CD4-positive, alpha-beta T cell treated with Interleukin-12 subunit alpha and Interleukin-12 subunit beta, for 1 hour (primary cell): ENCODE data around the gene OTUB1.
"Not testable (repeated sequence)": the region's sequence is repeated elsewhere in the genome, so short reads cannot be mapped to it uniquely, and the experiment has no call there.

Experiments
- DNase-seq: peaks from one replicate; pipeline ENCODE4 v3.0.0-alpha.2; 2020

OTUB1 gene

DNA sequence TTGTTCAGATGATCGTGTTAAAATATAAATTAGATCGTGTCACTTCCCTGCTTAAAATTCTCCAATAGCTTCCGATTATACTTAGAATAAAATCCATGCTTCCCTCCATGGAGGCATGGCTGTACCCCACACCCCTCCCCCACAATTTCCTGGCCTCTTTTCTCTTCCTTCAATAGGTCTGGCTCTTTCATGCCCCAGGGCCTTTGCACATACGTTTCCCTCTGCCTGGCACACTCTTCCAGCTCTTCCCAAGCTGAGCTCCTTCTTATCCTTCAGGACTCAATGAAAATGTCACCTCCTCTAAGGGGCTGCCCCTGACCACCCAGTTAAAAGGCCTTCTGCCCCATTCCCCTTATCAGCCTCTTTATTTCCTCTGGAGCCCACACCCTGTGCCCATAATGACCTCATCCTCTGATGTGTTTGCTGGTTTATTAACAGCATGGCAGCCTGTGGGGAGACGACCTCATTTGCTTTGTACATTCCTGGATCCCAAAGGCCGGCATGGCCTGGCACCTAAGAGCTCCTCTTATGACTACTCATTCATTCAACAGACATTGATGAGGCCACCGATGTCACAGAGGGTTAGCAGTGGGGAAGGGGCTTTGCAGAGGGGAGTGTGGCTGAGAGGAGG lies 40.5 kb downstream of the OTUB1 start:
- DNase-seq: no peak

GRCh38 chr11:64027651-64028397 lies 41.6 kb downstream of the OTUB1 start:
- DNase-seq: no peak

- DNase-seq: no peak
Measured at GRCh38 chr11:64028398-64029115, 42.3 kb downstream of the OTUB1 start.

DNA sequence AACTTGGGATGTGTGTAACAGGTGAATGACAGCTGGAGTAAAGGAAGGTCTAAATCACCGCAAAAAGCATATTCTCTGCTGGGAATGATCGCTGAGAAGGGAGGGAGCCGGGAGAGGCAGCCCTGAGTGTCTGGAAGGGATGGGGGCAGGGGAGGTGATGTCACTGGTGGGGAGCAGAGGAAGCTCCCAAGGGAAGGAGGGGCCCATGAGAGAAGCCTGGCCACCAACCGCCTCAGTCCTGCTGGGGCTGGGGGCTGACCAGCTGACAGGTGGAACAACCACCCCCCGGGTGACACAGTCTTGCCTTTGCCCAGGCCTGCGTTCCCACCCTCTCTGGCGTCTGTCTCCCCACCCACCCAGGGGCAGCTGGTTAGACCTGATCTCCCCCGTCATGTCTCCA lies 43.5 kb downstream of the OTUB1 start:
- no peak for DNase-seq

DNA sequence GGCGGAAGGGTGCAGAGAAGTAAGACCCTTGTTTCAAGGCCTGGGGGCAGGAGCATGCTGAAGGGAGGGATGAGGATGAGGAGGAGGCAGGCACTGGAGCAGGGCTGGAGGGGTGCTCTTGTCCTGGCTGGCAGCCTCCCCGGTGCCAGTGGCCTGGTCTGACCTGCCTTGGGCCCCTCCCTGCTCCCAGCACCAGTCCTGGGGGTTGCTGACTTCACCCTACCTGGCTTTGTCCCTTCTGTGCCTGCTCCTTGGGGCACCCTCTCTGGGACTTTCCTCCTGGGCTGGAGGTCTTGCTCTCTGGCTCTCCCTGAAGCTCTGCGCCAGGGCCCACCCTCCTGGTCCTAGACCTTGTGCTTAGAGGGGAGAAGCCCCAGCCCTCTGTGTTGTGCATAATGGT lies 44.8 kb downstream of the OTUB1 start:
- DNase-seq: no peak

- no peak for DNase-seq
Measured at GRCh38 chr11:64032050-64032449, 45.8 kb downstream of the OTUB1 start.

DNA sequence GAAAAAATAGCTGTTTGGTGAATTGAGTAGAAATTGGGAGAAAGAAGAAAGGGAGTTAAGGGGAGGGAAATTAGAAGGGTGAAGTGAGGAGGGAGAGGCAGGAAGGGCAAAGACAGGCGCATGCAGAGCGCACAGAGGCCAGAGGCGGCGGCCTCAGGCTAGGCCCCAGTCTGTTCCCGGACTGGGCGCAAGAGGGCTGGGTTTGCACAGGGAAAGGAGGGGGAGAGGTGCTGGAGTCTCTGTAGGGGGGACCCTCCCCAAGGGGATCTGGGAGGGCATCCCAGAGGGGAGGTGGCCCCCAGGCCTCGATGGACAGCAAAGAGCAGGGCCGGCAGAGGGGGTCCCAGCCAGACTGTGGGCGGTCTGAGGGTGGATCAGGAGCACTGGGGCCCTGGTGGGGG lies 48.2 kb downstream of the OTUB1 start:
- DNase-seq: no peak

GRCh38 chr11:64035081-64035524 lies 48.9 kb downstream of the OTUB1 start:
- no peak for DNase-seq

DNA sequence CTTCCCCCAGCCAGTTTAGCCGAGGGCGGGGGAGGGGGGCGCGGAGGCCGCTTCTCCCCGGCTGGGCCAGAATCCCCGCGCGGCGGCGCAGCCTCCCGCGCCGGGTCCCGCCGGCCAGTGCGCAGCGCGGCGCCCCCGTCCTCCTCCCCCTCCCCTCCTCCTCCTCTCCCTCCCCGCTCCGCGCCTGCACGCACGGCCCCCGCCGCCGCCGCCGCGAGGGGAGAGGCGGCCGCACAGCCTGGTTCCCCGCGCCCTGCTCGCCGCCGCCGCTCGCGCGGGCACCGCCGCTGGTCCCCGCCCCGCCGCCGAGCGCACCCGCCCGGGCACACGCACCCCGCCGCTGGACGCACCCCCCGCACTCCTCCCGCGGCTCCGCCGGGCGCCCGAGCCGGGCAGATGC lies 49.3 kb downstream of the OTUB1 start, which contains the start of gene FLRT1:
Gene FLRT1, plus strand, starts transcription at position 356 of the 400 bp plus-strand sequence. CDS start 80,337 bp downstream, outside the sequence.
- DNase-seq: no peak

DNA sequence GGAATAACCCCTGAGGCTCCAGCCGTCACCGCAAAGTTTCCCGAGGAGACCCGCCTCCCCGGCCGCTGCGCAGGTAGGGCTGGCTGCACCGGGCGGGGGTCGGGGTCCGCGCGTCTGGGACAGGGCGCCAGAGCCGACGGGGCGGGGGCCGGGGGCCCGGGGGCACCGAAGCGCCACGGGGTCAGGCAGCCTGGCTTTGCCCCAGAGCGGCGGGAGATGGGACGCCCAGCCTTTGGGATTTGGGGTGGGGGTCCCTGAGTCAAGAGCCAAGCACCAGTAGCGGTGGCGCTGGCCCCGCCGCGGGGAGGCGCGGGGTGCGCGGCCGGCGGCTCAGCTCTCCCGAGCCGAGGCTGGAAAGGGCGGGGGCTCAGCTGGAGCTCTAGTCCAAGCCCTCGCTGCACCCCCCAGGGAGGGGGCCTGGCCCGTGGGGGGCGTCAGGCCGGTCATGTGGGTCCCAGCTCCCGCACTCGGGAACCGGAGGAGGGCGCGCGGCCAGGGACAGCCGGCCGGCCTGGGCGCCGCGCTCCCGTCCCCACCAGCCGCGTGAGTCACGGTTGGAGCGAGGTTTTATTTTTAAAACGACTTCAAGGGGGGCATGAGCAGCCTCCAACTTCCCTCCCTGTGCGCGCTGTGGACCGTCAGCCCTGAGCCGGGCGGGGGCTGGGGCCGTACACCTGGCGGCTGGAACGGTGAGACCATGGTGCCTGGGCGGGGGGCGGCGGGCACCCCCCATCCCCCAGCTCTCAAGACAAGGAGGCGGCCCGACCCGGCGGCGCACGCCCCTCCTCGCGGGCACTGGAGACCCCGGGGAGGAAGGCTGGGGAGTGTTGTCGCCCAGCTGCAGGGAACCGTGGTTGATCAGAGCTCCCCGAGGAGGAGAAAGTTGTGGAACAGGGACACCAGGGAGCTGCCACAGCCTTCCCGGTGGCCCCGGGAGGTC lies 50.1 kb downstream of the OTUB1 start:
- DNase-seq: no peak

DNA sequence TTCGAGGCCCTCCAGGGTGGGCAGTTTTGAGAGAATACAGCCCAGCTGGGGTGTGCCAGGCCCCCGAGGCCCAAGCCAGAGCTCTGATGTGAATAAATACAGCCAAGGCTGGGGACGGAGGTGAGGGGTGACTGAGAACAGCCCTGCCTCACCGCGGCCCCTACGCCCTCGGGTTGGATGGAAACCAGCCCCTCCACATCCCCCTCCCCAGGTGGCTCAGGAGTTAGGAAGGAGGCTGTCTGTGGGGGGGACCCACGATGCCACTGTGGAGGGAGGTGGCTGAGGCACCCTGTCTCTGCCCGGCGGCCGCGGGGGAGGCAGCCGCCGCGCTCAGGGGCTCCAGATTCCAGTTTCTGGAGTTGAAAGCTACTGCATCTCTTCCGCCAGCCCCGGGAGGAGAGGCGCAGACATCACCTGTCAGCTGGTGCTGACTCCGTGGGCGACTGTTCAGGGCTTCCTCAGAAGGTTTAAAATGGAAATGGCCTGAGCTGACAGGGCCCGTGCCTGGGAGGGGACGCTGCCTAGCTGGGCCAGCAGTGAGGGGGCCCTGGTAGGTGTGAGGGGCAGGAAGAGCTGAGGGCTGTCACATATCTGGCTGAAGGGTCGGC lies 50.9 kb downstream of the OTUB1 start:
- DNase-seq: no peak

DNA sequence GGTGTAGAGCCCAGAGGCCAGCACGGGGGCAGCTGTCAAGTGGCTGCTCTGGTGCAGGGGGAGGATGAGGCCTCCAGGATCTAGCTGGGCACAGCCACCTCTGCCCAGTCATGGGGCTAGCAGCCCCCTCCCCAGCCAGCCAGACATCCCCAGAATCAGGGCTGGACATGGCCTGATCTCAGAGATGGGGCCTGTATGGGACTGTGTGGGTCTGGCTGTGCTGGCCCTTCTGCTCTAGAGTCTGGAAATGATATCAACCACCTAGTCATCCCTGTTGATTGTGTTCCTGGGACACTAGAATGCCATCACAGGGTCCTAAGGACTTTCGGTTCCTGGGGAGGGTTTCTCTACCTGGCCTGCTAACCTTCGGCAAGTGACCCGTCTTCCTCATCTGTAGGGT lies 52.3 kb downstream of the OTUB1 start:
- DNase-seq: no peak

DNA sequence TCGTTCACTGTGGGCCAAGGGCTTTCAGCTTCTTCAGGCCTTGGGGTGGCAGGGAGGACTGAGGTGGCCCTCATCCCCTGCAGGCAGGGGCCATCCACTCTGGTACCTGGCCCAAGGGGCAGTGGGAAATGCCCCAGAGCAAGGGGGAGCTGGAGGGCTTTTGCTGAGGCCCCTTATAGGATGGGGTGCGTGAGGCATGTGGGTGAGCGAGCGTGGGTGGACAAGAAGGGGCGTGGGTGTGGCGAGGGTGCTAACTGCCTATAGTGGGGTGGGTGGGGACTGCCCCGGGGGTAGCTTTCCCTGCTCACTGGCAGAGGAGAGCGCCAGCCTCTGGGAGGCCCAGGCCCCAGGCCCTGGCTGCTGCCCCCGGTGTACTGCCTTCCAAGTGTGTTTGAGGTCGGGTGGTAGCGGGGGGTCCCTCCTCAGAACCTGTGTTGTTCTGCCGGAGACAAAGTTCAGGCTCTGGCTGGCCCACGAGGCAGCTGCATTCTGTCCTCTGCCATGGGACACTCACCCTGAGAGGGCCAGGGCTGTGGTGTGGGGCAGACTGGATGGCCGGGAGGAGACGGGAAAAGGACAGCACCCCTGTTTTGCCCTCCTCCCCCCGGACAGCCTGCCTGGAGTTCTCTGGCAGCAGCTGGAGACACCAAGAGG lies 52.9 kb downstream of the OTUB1 start:
- no peak for DNase-seq

DNA sequence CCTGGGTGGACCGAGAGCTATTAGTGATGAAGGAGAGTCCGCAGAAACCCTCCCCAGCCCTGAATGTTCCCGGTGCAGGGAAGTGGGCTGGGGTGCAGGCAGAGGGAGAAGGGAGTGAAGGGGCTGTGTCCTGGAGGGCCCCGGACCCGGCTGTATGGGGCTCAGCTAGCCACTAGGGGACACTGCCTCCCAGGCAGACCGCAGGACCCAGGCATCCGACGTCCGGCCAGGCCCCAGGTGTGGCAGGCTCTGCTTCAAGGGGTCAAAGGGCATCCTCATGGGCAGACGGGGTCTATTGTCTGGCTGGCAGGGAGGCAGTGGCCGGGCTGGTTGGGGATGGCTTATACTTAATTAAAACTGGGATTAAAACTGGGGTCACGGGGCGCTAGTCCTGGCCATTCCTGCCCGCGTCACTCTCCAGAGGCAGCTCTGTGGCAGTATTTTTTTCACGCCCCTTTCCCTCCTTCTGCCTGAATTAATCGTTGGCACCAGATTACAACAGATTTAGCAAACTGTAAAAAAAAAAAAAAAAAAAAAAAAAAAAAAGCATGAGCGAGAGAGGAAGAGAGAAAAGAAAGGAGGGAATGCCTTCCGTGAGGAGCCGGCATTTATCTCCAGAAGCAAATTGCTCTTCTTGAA lies 54.6 kb downstream of the OTUB1 start:
- DNase-seq: no peak

DNA sequence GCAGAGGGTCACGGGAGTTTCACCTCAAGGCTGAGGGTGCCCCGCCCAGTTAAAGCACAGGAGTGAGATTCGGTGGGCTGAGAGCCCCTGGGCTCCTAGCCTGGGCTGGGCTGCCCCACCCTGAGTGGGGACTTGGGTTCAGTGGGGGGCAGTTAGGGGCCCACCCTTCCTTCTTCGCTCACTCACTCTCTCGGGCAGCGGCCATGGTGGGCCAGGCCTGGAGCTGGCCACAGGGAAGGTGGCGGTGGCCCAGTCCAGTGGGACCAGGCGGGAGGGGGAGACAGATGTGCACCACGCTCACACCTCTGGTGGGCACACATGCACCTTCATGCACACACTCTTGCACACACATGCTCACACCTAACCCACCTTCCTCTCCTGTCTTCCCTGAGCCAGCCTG lies 55.6 kb downstream of the OTUB1 start:
- no peak for DNase-seq

DNA sequence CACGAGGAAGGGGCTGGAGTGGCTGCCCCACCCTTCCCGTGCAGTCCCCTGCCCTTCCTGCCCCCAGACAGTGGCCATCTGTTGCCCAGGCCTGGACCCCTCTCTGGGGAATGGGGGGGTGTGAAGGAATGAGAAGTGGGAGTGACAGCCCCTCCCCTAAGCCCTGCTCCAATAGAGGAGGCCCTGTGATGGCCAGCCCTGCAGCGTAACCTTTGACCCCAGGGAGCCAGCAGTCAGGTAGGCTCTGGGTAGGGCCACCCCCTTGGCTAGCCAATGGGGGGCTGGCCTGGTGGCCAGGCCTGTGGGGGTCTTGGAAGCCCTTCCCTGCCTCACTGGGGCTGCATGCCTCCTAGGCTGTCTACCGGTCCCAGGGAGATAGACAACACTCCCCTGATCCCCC lies 56.1 kb downstream of the OTUB1 start:
- no peak for DNase-seq

DNA sequence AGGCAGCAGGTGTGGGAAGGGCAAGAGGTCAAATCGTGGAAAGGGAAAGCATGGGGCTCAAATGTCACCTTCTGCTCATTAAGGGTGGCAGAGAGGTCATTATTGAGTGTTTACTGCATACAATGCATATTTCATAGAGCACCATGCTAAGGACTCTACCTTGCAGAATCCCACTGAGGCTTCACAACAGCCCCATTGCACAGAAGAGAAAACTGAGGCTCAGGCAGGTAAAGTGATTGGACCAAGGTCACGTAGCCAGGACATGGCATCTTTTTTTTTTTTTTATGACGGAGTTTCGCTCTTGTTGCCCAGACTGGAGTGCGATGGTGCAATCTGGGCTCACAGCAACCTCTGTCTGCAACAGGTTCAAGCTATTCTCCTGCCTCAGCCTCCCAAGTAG lies 57.3 kb downstream of the OTUB1 start:
- no peak for DNase-seq

GRCh38 chr11:64044730-64045393 lies 58.6 kb downstream of the OTUB1 start:
- no peak for DNase-seq

DNA sequence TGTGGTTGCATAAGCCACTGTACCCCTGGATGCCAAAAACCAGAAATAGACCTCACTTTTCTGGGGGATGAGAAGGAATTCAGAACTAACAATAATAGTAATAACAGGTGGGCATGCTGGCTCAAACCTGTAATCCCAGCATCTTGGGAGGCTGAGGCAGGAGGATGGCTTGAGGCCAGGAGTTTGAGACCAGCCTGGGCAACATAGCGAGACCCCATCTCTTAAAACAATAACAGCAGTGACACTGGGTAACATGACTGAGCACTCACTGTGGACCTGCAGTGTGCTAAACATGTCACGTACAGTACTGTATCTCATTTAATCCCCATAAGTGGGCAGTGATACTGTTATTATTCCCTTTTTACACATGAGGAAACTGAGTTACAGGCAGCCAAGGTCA lies 59.5 kb downstream of the OTUB1 start:
- DNase-seq: no peak

DNA sequence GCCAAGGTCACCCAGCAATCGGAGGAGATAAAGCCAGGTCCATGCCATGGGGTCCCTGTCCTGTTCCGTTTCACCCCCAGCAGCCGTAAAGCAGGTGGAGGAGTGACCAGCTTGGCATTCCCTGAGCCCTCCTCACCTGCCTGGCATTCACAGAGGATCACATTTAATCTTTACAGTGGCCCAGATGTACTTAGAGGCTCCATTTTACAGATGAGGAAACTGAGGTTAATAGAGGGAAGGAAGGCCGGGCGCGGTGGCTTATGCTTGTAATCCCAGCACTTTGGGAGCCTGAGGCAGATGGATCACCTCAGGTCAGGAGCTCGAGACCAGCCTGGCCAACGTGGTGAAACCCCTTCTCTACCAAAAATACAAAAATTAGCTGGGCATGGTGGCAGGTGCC lies 61.1 kb downstream of the OTUB1 start:
- DNase-seq: not testable (repeated sequence)
